ENCODE results near the gene LATS2. TPM values are rescaled to one million over a fixed set of nuclear protein-coding genes. Genes with fewer than 3 reads are reported as not detected.
A peak's percentile ranks its signal among the peaks of the same experiment; 100 is the strongest.

The LATS2 gene
- total RNA-seq, 1 donor from 2014 or later = 11.6 TPM

DNA sequence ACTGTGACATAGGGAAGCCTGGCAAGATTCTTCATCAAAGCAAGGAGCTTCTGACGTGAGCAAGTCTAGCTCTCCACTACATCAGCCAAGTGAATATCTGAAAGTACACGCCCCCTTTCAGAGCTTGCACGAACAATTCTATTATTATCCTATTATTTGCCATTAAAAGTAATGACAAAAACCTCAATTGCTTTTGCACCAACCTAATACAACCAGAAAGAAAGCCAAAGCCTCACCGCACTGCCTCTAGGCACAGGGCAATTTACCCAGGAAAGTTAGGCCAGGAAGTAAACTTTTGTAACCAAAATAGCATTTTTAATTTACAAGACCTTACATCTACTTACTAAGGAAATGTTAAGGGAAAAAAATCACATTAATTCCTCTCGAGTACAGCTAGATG lies 41.2 kb downstream of the LATS2 start:
- no peak for DNase-seq (ENCODE audit: low spot score)
- no peak for ATAC-seq

GRCh38 chr13:21018220-21018619 lies 43.2 kb downstream of the LATS2 start:
- DNase-seq (ENCODE audit: low spot score) (no peak), ATAC-seq (peak; percentile 4)

GRCh38 chr13:21016487-21016886 lies 44.9 kb downstream of the LATS2 start:
- ATAC-seq = no peak
- DNase-seq (ENCODE audit: low spot score) = no peak

GRCh38 chr13:21015284-21015683 lies 46.1 kb downstream of the LATS2 start:
- ATAC-seq (no peak), DNase-seq (ENCODE audit: low spot score) (no peak)

DNA sequence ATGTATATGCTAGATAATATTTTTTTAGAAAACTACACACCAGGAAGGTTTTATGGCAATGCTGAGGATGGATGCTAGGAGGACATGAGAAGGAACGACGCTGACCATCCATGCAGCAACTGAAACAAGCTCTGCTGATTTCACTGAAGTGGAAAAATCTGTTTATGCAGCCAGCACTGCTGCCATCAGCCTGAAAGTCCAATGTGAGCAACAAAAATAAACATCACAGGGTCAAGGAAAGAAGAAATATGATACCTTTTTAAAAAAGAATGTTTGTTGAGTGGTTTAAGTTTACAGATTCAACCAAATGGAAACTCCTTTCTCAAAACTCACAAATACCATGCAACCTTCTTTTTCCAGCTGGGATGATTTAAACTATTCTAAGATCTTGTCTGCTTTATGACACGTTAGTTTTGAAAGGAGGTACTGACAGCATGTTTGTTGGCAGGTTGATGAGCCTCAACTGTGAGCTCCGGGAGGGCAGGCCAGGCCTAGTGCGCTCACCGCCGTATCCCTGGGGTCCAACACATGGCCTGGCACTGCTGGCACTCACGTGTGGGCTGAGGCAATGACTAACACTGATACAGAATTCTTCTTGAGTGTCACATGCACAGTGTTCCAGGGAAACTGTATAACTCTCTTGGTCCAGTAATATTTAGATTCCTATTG lies 46.8 kb downstream of the LATS2 start:
- ATAC-seq (peak; percentile 78), DNase-seq (ENCODE audit: low spot score) (peak; percentile 70)

- DNase-seq (ENCODE audit: low spot score) (no peak), ATAC-seq (peak; percentile 5)
These were observed 47.3 kb downstream of the LATS2 start for GRCh38 chr13:21014139-21014501.

GRCh38 chr13:21013682-21014038 lies 47.7 kb downstream of the LATS2 start:
- DNase-seq (ENCODE audit: low spot score) (no peak), ATAC-seq (no peak)

GRCh38 chr13:21012841-21013681 lies 48.3 kb downstream of the LATS2 start:
- peak; percentile 66 for ATAC-seq
- no peak for DNase-seq (ENCODE audit: low spot score)

DNA sequence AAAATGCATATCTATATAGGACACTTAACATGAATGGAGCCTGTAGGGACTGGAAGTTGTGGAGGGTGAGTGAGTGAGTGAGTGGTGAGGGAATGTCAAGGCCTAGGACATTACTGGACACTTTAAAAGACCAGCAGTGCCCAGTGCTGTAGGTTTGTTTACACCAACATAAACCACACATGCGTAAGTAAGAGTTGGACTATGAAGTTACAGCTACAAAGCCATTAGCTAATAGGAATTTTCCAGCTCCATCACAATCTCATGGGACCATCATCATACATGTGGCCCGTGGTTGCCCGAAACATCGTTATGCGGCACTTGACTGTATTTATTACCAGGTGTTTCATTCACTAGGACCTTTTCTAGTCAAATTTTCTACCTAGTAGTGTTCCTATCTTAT lies 49.2 kb downstream of the LATS2 start:
- ATAC-seq (no peak), DNase-seq (ENCODE audit: low spot score) (no peak)

- ATAC-seq (no peak), DNase-seq (ENCODE audit: low spot score) (no peak)
These were observed 50.0 kb downstream of the LATS2 start for GRCh38 chr13:21011378-21011777.

- ATAC-seq = no peak
- no peak for DNase-seq (ENCODE audit: low spot score)
These were observed 50.8 kb downstream of the LATS2 start for GRCh38 chr13:21010621-21011020.

- no peak for DNase-seq (ENCODE audit: low spot score)
These were observed 52.4 kb downstream of the LATS2 start for GRCh38 chr13:21009036-21009435.

GRCh38 chr13:21008026-21008425 lies 53.4 kb downstream of the LATS2 start:
- DNase-seq (ENCODE audit: low spot score) = no peak
- ATAC-seq = no peak

More at GRCh38 chr13:21009036-21009435, 52.4 kb downstream of the LATS2 start:
- ATAC-seq = no peak

- ATAC-seq = no peak
These were observed 55.0 kb downstream of the LATS2 start for GRCh38 chr13:21006141-21007005.

DNA sequence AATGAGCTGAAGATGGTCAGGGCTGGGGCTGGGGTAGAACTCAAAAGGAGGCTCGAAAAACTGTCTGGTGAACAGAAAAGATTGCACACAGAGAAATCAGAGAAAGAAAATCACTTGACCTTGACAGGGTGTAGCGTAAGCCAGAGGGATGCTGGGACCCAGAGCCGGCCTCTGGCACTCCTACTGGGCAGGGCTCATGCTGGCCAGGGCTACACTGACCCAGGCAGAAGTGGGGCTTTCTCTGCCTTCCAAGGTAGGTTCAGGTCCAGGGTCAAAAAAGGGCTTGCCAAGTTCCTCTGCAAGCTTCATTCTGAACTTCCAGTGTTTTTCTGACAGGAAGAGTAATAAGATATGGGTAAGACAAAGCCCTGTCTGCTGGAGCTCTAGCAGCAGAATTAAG lies 56.2 kb downstream of the LATS2 start:
- ATAC-seq = peak; percentile 75
- DNase-seq (ENCODE audit: low spot score) = no peak

More at GRCh38 chr13:21006141-21007005, 55.0 kb downstream of the LATS2 start:
- no peak for DNase-seq (ENCODE audit: low spot score)

DNA sequence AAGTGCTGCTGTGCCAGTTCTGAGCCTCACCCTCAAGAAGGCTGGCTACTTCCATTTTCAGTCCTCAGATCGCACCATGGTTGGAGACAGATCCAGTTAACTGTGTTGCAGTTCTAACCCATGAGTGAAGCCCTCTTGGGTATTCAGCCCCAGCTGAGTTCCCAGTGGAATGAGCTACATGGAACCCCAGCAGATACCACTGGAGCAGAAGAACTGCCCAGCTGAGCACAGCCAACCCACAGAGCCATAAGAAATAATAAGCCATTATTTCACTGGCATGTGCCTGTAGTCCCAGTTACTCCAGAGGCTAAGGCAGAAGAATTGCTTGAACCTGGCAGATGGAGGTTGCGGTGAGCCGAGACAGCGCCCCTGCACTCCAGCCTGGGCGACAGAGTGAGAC lies 59.9 kb downstream of the LATS2 start:
- no peak for ATAC-seq
- DNase-seq (ENCODE audit: low spot score) = peak; percentile 5

- DNase-seq (ENCODE audit: low spot score) (no peak), ATAC-seq (no peak)
These were observed 60.7 kb downstream of the LATS2 start for GRCh38 chr13:21000647-21001046.

- ATAC-seq (no peak), DNase-seq (ENCODE audit: low spot score) (no peak)
These were observed 62.6 kb downstream of the LATS2 start for GRCh38 chr13:20998649-20999415.

- ATAC-seq (no peak), DNase-seq (ENCODE audit: low spot score) (no peak)
These were observed 63.9 kb downstream of the LATS2 start for GRCh38 chr13:20997301-20998161.

Data from left lobe of liver (tissue), 2 donors.